ENCODE data around the gene TRAPPC5.

The TRAPPC5 gene

DNA sequence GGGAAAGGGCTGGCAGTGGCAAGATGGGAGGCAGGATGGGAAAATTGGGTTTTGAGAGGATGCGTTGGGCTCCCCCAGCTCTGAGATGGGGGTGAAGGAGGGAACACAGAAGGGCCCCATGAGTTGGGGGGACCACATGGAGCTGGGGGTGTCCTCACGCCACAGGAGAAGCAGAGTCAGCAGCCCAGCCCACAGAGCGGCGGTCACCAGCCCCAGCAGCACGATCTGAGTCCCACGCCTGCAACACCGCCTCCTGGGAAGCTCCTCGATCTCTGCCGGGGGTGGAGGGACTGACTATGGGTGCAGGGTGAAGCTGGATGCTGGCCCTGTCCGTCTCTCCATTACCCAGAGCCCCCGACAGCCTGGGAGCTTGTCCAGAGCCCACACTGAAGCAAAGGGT is 17.9 kb downstream of the TRAPPC5 start:
- no peak for TF ChIP-seq ZFP3 (CRISPR knock-in tag; IDR thresholded peaks at IDR 0.05)
- no peak for TF ChIP-seq SNAI2 (CRISPR knock-in tag; IDR thresholded peaks at IDR 0.05)
- TF ChIP-seq, protein P1, sequence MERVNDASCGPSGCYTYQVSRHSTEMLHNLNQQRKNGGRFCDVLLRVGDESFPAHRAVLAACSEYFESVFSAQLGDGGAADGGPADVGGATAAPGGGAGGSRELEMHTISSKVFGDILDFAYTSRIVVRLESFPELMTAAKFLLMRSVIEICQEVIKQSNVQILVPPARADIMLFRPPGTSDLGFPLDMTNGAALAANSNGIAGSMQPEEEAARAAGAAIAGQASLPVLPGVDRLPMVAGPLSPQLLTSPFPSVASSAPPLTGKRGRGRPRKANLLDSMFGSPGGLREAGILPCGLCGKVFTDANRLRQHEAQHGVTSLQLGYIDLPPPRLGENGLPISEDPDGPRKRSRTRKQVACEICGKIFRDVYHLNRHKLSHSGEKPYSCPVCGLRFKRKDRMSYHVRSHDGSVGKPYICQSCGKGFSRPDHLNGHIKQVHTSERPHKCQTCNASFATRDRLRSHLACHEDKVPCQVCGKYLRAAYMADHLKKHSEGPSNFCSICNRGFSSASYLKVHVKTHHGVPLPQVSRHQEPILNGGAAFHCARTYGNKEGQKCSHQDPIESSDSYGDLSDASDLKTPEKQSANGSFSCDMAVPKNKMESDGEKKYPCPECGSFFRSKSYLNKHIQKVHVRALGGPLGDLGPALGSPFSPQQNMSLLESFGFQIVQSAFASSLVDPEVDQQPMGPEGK (CRISPR knock-in tag; IDR thresholded peaks at IDR 0.05; ENCODE audit: borderline replicate concordance): no peak
- ATAC-seq: peak; percentile 15; the same call in 1 of the 3 replicates

DNA sequence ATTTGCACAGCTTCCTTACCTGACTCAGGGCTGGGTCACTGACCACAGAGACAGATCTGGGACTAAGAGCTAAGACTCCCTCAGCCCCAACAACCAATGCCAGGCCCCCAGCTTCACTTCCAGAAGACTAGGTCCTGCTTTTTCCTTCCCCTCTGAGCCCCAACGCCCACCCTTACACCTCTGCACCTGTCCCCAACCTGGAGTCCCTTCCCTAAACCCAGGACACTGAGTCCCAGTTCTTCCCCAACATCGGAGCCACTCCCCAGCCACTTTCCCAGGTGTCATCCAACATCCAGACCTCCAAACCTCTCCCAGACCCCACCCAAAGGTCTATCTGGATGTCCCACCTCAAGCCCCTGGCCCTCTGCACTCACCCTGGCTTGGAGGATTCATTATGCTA is 18.4 kb downstream of the TRAPPC5 start:
- peak; percentile 18; the same call in 1 of the 3 replicates for ATAC-seq
- TF ChIP-seq, protein P2, sequence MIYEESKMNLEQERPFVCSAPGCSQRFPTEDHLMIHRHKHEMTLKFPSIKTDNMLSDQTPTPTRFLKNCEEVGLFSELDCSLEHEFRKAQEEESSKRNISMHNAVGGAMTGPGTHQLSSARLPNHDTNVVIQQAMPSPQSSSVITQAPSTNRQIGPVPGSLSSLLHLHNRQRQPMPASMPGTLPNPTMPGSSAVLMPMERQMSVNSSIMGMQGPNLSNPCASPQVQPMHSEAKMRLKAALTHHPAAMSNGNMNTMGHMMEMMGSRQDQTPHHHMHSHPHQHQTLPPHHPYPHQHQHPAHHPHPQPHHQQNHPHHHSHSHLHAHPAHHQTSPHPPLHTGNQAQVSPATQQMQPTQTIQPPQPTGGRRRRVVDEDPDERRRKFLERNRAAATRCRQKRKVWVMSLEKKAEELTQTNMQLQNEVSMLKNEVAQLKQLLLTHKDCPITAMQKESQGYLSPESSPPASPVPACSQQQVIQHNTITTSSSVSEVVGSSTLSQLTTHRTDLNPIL (CRISPR knock-in tag; IDR thresholded peaks at IDR 0.05; ENCODE audit: low read depth): no peak
- no peak for TF ChIP-seq ZNF565 (CRISPR knock-in tag; conservative IDR thresholded peaks at IDR 0.05; ENCODE audit: low read depth)
- no peak for TF ChIP-seq ESRRG (CRISPR knock-in tag; IDR thresholded peaks at IDR 0.05)
- no peak for TF ChIP-seq ARNTL (CRISPR knock-in tag; IDR thresholded peaks at IDR 0.05; ENCODE audit: borderline replicate concordance, low read depth)
- no peak for TF ChIP-seq ISL1 (CRISPR knock-in tag; IDR thresholded peaks at IDR 0.05)
- TF ChIP-seq, protein P3, sequence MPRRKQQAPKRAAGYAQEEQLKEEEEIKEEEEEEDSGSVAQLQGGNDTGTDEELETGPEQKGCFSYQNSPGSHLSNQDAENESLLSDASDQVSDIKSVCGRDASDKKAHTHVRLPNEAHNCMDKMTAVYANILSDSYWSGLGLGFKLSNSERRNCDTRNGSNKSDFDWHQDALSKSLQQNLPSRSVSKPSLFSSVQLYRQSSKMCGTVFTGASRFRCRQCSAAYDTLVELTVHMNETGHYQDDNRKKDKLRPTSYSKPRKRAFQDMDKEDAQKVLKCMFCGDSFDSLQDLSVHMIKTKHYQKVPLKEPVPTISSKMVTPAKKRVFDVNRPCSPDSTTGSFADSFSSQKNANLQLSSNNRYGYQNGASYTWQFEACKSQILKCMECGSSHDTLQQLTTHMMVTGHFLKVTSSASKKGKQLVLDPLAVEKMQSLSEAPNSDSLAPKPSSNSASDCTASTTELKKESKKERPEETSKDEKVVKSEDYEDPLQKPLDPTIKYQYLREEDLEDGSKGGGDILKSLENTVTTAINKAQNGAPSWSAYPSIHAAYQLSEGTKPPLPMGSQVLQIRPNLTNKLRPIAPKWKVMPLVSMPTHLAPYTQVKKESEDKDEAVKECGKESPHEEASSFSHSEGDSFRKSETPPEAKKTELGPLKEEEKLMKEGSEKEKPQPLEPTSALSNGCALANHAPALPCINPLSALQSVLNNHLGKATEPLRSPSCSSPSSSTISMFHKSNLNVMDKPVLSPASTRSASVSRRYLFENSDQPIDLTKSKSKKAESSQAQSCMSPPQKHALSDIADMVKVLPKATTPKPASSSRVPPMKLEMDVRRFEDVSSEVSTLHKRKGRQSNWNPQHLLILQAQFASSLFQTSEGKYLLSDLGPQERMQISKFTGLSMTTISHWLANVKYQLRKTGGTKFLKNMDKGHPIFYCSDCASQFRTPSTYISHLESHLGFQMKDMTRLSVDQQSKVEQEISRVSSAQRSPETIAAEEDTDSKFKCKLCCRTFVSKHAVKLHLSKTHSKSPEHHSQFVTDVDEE (CRISPR knock-in tag; IDR thresholded peaks at IDR 0.05): no peak
- no peak for TF ChIP-seq ZNF70 (CRISPR knock-in tag; IDR thresholded peaks at IDR 0.05)
- TF ChIP-seq TCF4 (CRISPR knock-in tag; IDR thresholded peaks at IDR 0.05; ENCODE audit: borderline replicate concordance): no peak
- TF ChIP-seq RARB (CRISPR knock-in tag; IDR thresholded peaks at IDR 0.05): no peak
- no peak for TF ChIP-seq ZC3H10 (CRISPR knock-in tag; IDR thresholded peaks at IDR 0.05)
- TF ChIP-seq SNAI2 (CRISPR knock-in tag; IDR thresholded peaks at IDR 0.05): no peak

DNA sequence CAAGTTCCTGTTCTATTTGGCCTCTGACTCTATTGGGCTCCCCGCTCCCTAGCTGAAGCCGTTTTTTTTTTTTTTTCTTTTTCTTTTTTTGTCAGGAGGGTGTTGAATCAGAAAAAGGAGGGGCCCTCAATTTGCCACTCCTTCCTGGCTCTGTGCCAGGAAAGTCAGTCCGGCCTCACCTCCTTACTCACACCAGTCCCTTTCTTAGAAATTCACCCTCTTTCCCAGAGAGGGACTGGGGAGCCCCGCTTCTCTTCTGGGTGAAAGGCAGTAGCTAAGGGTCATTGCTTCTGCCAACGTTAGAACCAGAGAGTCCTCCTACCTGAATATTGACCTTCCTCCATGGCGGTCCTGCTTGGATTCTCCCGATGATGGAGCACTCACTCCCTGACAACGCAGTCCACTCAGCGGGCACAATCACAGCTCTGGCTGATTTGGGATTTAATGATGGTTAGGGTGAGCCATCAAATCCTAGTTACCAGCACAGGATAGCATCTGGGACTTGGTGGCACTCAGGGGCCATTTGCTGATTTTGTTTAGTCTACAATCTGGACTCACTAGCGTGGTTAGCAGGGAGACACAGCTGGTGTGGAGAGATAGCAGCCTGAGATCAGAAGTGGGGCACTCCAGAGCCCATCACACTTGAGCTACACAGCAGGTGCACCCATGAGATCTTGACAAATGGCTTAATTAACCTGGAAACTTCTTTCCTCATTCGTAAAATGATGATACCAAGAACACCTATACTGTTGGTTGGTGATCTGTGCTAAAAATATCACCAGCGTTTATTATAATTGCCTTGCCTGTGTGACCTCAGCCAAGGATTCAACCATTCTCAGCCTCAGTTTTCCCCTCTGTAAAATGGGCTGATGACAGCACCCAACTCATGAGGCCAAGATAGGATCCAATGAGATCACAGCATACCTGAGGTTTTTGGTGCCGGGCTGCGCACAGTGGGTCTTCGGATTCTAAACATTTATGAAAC is 19.1 kb downstream of the TRAPPC5 start:
- ATAC-seq: no peak
- TF ChIP-seq ZFP3 (CRISPR knock-in tag; IDR thresholded peaks at IDR 0.05) (no peak), ZNF565 (CRISPR knock-in tag; conservative IDR thresholded peaks at IDR 0.05; ENCODE audit: low read depth) (no peak), PPARA (CRISPR knock-in tag; IDR thresholded peaks at IDR 0.05; ENCODE audit: borderline replicate concordance) (no peak), GLIS3 (CRISPR knock-in tag; IDR thresholded peaks at IDR 0.05) (no peak), ZNF8 (CRISPR knock-in tag; IDR thresholded peaks at IDR 0.05) (no peak), SNAI2 (CRISPR knock-in tag; IDR thresholded peaks at IDR 0.05) (no peak), ZC3H10 (CRISPR knock-in tag; IDR thresholded peaks at IDR 0.05) (no peak), TCF4 (CRISPR knock-in tag; IDR thresholded peaks at IDR 0.05; ENCODE audit: borderline replicate concordance) (no peak), CSDC2 (CRISPR knock-in tag; IDR thresholded peaks at IDR 0.05) (no peak), TOX (CRISPR knock-in tag; IDR thresholded peaks at IDR 0.05; ENCODE audit: borderline replicate concordance) (no peak)
- TF ChIP-seq, protein P2 (CRISPR knock-in tag; IDR thresholded peaks at IDR 0.05; ENCODE audit: low read depth): no peak
- TF ChIP-seq, protein P3 (CRISPR knock-in tag; IDR thresholded peaks at IDR 0.05): no peak
